ENCODE measurements around the gene PTP4A2.

DNA sequence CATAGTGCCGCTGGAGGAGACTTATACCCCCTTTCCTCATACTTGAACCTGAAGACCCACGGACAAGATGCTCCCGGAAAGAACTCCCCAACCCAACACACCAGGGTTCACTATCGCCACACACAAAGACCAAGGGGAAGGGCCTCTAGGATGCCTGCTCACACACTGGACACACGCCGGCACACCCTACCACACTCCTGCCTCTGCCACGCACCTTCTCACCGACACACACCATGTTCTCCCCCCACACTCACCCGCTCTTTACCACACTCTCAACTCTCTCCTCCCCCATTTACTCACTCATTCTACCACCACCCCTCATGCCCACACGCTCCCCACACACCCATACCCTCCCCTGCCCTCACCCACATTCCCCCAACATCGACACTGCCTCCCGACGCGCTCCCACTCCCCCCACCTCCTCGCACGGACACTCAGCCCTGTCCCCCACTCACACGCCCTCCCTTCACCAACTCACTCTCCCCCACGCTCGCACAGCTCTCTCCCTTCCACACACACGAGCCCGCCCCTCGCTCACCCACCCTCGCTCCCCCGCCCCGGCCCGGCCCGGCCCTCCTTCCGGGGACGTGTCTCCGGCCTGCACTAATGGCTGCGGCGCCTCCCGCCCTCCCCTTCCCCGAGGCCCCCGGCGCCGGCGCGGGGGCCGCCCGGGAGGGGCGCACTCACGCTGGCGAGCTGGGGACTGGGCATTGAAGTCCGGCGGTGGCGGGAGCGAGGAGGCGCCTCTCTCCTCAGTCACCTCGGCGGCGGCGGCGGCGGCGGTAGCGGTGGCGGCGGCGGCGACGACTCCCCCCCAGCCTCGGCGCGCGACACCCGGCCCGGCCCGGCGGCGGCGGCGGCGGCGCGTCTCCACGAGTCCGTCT, 626 bp downstream of the PTP4A2 start:
- TF ChIP-seq, protein P1, sequence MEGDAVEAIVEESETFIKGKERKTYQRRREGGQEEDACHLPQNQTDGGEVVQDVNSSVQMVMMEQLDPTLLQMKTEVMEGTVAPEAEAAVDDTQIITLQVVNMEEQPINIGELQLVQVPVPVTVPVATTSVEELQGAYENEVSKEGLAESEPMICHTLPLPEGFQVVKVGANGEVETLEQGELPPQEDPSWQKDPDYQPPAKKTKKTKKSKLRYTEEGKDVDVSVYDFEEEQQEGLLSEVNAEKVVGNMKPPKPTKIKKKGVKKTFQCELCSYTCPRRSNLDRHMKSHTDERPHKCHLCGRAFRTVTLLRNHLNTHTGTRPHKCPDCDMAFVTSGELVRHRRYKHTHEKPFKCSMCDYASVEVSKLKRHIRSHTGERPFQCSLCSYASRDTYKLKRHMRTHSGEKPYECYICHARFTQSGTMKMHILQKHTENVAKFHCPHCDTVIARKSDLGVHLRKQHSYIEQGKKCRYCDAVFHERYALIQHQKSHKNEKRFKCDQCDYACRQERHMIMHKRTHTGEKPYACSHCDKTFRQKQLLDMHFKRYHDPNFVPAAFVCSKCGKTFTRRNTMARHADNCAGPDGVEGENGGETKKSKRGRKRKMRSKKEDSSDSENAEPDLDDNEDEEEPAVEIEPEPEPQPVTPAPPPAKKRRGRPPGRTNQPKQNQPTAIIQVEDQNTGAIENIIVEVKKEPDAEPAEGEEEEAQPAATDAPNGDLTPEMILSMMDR (IDR thresholded peaks at IDR 0.05): no peak
- no peak for TF ChIP-seq POLR2A (IDR thresholded peaks at IDR 0.05; ENCODE audit: low read depth)
- TF ChIP-seq POLR2AphosphoS5 (IDR thresholded peaks at IDR 0.05): peak; percentile 12 to 18
